NB4 (cell line): ENCODE data around the gene DUS2.
A peak's percentile ranks its signal among the peaks of the same experiment; 100 is the strongest.
"Not testable (repeated sequence)": the region's sequence is repeated elsewhere in the genome, so short reads cannot be mapped to it uniquely, and the experiment has no call there.

Experiments used
- DNase-seq: peaks from one replicate; pipeline ENCODE4 v3.0.0; 2010; ENCODE audit warnings: low read depth
- H3K4me3 ChIP-seq: one replicate; pipeline ENCODE4 v1.5.1; 2011; ENCODE audit warnings: mild to moderate bottlenecking, low read depth, low read length, moderate library complexity
- MYC ChIP-seq: IDR thresholded peaks from 2 replicates; pipeline ENCODE4 v1.6.1; 2011; ENCODE audit warnings: low read depth, low read length
- POLR2A ChIP-seq: IDR thresholded peaks from 2 replicates; pipeline ENCODE4 v1.6.1; 2011; ENCODE audit warnings: mild to moderate bottlenecking; ENCODE audit not compliant: insufficient read length; ENCODE audit errors: extremely low read depth
- TF ChIP-seq, protein P1 (sequence below): IDR thresholded peaks from one replicate; pipeline ENCODE4 v1.5.1; 2012; ENCODE audit warnings: low read depth, low read length
- TF ChIP-seq, protein P2 (sequence below): IDR thresholded peaks from 2 replicates; pipeline ENCODE4 v1.6.1; 2011; ENCODE audit warnings: low read depth, low read length

The DUS2 gene

GRCh38 chr16:68105611-68106010 lies 82.5 kb downstream of the DUS2 start:
- no peak overlapping the region for H3K4me3 ChIP-seq
- TF ChIP-seq, protein P1, sequence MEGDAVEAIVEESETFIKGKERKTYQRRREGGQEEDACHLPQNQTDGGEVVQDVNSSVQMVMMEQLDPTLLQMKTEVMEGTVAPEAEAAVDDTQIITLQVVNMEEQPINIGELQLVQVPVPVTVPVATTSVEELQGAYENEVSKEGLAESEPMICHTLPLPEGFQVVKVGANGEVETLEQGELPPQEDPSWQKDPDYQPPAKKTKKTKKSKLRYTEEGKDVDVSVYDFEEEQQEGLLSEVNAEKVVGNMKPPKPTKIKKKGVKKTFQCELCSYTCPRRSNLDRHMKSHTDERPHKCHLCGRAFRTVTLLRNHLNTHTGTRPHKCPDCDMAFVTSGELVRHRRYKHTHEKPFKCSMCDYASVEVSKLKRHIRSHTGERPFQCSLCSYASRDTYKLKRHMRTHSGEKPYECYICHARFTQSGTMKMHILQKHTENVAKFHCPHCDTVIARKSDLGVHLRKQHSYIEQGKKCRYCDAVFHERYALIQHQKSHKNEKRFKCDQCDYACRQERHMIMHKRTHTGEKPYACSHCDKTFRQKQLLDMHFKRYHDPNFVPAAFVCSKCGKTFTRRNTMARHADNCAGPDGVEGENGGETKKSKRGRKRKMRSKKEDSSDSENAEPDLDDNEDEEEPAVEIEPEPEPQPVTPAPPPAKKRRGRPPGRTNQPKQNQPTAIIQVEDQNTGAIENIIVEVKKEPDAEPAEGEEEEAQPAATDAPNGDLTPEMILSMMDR = no peak
- no peak for TF ChIP-seq POLR2A
- TF ChIP-seq, protein P2, sequence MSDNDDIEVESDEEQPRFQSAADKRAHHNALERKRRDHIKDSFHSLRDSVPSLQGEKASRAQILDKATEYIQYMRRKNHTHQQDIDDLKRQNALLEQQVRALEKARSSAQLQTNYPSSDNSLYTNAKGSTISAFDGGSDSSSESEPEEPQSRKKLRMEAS = no peak
- TF ChIP-seq MYC = no peak
- no peak for DNase-seq

DNA sequence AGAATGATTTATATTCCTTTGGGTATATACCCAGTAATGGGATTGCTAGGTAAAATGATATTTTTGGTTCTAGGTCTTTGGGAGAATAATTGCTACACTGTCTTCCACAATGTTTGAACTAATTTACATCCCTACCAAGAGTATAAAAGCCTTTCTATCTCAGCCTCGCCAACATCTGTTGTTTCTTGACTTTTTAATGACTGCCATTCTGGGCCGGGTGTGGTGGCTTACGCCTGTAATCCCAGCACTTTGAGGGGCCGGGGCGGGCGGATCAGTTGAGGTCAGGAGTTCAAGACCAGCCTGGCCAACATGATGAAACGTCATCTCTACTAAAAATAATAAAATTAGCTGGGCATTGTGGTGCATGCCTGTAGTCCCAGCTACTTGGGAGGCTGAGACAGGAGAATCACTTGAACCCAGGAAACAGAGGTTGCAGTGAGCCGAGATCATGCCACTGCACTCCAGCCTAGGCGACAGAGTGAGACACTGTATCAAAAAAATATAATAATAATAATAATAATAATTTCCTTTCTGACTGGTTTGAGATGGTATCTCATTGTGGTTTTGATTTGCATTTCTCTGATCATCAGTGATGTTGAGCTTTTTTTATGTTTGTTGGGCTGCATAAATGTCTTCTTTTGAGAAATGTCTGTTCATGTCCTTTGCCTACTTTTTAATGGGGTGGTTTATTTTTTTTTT lies 84.3 kb downstream of the DUS2 start:
- DNase-seq, H3K4me3 ChIP-seq: not testable (repeated sequence)

GRCh38 chr16:68109156-68109555 lies 86.1 kb downstream of the DUS2 start:
- not testable (repeated sequence) for H3K4me3 ChIP-seq, DNase-seq

DNA sequence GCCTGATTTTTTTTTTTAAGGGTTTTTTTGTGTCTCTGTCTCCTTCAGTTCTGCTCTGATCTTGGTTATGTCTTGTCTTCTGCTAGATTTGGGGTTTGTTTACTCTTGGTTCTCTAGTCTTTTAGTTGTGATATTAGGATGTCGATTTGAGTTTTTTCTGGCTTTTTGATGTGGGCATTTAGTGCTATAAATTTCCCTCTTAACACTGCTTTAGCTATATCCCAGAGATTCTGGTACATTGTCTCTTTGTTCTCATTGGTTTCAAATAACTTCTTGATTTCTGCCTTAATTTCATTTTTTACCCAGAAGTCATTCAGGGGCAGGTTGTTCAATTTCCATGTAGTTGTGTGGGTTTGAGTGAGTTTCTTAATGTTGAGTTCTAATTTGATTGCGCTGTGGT lies 87.5 kb downstream of the DUS2 start:
- DNase-seq = not testable (repeated sequence)

GRCh38 chr16:68111379-68111778 lies 88.3 kb downstream of the DUS2 start:
- TF ChIP-seq, protein P1 = no peak
- TF ChIP-seq POLR2A = no peak
- TF ChIP-seq MYC = no peak
- TF ChIP-seq, protein P2 = no peak
- DNase-seq = no peak
- H3K4me3 ChIP-seq = no peak overlapping the region

More for the DNA sequence above, 87.5 kb downstream of the DUS2 start:
- H3K4me3 ChIP-seq = not testable (repeated sequence)

DNA sequence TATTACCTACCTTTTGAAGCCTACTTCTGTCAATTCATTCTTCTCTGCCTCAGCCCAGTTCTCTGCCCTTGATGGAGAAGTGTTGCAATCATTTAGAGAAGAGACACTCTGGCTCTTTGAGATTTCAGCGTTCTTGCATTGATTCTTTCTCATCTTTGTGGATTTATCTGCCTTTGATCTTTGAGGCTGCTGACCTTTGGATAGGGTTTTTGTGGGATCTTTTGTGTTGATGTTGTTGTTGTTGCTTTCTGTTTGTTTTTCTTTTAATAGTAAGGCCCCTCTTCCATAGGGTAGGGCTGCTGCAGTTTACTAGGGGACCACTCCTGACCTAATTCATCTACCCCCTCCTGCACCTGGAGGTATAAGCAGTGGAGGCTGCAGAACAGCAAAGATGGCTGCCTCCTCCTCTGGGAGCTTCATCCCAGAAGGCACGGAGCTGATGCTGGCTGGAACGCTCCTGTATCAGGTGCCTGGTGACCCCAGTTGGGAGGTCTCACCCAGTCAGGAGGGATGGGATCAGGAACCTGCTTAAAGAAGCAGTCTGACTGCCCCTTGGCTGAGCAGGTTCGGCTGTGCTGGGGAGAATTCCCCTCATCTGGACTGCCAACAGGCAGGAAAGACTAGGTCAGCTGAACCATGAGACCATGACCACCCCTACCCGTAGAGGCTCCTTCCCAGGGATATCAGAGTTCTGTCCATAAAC lies 90.1 kb downstream of the DUS2 start:
- H3K4me3 ChIP-seq = no peak overlapping the region
- DNase-seq = peak; percentile 43
- TF ChIP-seq, protein P1 = no peak
- TF ChIP-seq POLR2A (no peak), MYC (no peak)

- TF ChIP-seq MYC (no peak), POLR2A (no peak)
- TF ChIP-seq, protein P1 = no peak
- TF ChIP-seq, protein P2 = no peak
- H3K4me3 ChIP-seq = no peak overlapping the region
Observed at GRCh38 chr16:68113765-68114240, 90.7 kb downstream of the DUS2 start.

GRCh38 chr16:68114939-68115338 lies 91.9 kb downstream of the DUS2 start:
- not testable (repeated sequence) for H3K4me3 ChIP-seq

More at GRCh38 chr16:68113765-68114240, 90.7 kb downstream of the DUS2 start:
- DNase-seq = no peak

More at GRCh38 chr16:68114939-68115338, 91.9 kb downstream of the DUS2 start:
- not testable (repeated sequence) for DNase-seq
